HPDE6-E6E7 (cell line): ENCODE measurements around the gene GSE1.

Experiments used
- DNase-seq: peaks from one replicate; pipeline ENCODE4 v3.0.0; 2011; ENCODE audit warnings: missing footprints; ENCODE audit errors: extremely low spot score

Gene GSE1

GRCh38 chr16:85631802-85632393 is 18.8 kb downstream of the GSE1 start:
- no peak for DNase-seq

- DNase-seq = no peak
Observed at GRCh38 chr16:85632709-85633437, 19.8 kb downstream of the GSE1 start.

GRCh38 chr16:85633438-85633743 is 20.3 kb downstream of the GSE1 start:
- DNase-seq = no peak

DNA sequence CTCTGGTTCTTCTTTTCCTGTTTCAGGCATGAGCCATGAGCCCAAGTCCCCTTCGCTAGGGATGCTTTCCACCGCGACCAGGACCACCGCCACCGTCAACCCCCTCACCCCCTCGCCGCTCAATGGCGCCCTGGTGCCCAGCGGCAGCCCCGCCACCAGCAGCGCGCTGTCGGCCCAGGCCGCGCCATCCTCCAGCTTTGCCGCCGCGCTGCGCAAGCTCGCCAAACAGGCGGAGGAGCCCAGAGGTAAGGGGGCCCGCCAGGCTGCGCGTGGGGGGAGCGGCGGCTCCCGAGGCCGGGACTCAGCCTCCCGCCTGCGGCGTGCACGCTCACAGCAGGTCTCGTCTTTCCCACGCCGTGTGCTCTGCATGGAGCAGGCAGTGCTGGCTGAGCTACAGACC is 20.8 kb downstream of the GSE1 start:
- no peak for DNase-seq

DNA sequence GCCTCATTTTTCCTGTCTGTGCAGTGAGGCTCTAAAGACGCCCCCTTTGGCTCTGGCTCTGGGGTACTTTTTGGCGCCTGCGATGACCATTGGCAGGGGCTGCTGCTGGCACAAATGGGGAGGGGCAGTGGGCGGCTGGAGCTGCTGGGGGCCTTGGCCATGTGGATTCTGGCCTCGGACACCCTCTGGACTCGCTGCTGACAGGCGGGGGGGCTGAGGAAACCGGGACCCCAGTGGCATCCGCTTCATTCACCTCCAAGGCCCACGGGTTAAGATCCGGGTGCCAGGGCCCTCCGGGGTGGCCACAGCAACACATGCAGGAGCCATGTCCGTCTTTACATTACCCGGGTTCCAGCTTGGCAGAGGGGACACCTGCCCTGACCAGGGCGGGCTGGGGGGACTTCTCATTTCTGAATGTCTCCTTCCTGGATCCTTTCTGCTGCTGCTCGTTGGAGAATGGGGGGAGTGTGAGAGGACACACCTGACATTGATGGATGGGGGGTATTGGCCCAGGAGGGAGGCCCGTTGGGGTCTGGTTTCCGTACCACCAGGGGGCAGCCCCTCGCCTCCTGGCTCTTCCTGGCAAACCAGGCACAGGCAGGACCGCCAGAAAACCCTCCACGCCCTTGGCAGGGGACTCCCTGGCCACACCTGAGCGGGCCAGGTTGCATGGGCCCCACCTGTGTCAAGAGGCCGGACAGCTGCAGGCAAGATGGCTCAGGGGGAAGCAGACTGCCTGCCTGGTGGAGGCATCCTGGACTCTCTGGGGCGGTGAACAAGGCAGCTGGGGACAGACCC is 21.8 kb downstream of the GSE1 start:
- DNase-seq = no peak

GRCh38 chr16:85635545-85636140 is 22.5 kb downstream of the GSE1 start:
- DNase-seq = no peak

DNA sequence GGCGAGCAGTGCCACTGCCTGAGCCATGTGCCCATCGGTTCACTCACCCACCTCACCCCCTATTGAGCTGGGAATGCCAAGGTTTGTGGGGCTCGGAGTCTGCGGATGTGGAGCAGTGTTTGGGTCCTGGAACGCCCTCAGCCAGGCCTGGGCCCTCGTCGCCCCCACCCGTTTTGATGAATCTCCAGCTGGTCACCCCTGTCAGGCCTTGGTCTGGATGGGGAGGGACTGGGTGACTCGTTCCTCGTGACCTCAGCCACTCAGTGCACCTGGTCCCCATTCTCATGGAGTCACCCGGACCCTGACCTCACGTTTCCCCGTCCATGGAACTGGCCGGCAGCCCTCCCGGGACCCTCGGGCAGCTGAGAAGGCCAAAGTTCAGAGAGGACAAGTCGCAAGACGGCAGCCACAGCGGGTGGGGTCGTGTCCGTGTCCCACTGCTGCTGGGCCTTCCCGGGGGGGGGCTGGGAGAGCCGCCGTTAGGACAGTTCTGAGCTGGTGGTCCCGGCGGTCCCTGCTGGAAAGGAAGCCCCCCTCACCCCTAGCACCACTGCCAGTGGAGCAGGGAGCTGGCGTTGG is 23.2 kb downstream of the GSE1 start:
- no peak for DNase-seq

DNA sequence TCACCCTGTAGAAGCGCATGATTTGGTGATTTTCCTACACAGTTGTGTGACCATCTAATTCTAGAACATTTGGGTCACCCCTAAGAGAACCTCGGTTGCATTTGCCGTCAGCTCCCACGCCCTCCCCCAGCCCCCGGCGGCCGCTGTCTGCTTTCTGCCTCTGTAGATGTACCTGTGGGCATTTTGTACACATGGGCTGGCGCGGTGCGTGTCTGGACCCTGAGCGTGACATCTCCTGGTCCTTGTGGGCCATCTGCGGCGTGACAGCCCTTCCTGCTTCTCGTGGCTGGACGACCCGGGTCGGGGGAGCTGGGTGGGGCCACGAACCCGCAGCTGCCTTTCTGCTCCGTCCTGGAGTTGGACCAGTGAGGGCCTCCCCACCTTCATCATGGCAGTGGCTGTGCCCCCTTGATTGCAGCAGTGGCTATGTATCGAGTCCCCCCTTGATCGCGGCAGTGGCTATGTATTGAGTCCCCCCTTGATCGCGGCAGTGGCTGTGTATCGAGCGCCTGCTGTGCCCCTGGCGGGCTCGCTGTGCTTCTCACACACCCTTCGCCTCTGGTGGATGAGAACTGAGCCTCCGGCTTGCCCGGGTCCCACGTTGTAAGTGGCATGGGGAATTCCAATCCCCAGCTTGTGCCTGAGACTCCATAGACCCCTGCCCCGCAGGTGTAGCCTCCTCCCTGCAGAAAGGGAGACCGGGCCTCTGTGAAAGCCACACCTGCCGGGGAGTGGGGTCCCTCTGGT is 24.1 kb downstream of the GSE1 start:
- no peak for DNase-seq

DNA sequence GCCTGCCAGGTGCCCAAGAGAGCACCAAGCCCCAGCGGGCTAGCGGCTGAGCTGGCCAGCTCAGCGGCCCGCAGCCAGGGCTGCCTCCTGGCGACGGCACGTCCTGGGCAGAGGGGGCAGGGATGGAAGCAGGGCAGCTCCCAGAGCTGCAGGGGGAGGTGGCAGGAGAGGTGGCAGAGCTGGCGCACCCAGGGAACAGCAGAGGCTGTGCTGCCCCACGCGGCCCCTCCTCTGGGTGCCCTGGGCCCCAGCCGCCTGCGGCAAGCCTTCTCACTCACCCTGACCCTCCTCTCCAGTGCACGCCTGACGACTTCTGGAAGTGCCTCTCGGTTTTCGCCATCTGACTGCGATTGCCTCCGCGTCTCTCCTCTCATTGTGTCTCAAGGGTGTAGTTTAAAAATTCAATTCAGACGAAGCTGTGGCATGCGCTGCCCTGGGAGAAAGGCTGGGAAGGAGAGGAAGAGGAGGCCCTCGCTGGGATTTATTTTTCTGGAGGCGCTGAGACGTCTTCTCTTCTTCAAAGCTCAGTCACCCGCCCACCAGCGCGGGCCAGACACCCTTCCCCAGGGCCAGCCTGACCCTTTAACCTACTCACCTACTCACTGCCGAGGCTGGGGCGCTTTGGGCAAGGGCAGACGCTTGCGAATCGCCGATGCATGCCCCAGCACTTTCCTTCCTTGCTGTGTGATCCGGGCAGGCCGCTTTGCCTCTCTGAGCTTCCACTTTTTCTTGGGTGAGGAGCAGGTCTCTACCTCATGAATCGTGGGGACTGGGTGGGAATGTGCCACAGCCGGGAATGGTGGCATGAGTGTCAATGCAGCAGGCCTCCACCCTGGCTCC is 24.9 kb downstream of the GSE1 start:
- no peak for DNase-seq

DNA sequence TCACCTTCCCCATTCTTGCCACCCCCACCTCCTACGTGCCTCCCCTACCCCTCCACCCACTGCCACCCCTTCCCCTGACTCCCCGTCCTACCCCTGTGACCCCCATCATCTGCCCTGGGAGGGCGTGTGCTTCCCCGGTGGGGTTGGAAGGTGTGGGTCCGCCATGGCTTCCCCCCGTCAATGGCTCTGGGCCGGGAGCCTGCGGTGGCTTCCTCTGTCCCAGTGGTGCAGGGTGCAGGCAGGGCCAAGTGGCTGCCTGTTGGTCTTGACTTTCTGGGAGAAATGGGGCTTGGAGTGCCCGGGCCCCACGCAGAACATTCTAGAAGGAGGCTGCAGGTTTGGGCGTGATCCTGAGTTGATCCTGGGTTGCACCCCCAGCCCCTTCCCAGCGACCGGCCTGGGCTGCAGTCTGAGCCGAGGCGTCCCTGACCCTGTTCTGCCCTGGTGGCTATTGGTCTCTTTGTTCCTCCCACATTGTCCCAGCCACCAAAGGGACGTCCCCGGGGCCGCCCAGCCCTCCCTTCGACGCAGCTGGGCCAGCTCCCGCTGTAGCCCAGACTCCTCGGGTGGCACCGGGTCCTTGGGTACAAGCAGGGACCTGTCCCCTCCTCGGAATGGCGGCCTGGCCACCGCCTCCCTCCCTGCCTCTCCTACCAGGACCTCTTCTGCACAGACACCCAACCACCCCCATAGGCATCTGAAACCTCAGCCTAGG is 25.7 kb downstream of the GSE1 start:
- no peak for DNase-seq

GRCh38 chr16:85639529-85640253 is 26.6 kb downstream of the GSE1 start:
- DNase-seq = peak; percentile 54

- no peak for DNase-seq
Observed at GRCh38 chr16:85640254-85640558, 27.1 kb downstream of the GSE1 start.

GRCh38 chr16:85640585-85640984 is 27.5 kb downstream of the GSE1 start:
- DNase-seq = no peak

DNA sequence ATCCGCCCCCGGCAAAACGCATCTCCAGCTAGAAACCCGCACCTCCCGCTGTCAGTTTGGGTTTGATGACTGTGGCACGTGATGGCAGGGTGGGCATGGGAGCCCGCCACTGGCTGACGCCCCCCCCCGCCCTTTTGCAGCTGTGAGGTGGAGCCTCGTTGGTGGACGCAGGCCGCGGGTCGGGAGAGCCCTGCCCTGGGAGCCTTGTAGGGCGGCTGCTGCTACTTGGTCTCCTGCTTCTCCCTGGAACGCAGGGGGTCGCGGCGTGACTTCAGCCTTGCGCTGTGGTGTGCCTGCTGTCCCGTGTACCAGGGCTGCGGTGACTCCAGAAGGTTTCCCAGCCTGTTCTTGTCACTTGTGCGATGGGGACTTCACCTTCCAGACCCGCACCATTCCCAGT is 28.2 kb downstream of the GSE1 start:
- DNase-seq = no peak

DNA sequence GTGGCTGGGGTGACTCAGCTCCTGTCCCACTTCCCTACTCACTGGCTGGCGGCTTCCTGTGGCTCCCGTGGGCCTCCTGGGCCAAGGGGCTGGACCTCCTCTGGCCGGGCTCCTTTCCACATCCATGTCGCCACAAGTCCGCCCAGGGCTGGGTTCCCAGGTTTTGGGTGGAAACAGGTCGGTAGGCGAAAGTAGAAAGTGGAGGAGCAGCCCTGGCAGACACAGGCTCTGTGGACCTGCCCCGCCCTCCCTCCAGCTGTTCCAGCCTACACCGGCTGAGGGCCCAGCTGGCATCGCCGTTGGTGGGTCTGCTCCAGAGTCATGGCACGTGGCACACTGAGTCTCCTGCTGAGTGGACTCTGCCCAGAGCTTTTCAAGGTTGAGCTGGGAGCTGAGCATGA is 28.7 kb downstream of the GSE1 start:
- DNase-seq = no peak

- DNase-seq = no peak
Observed at GRCh38 chr16:85642762-85643358, 29.7 kb downstream of the GSE1 start.

GRCh38 chr16:85643631-85644030 is 30.5 kb downstream of the GSE1 start:
- DNase-seq = no peak

- DNase-seq = no peak
Observed at GRCh38 chr16:85644093-85644712, 31.1 kb downstream of the GSE1 start.
